Measurements from ENCODE around the gene C16orf54.
"Not testable (repeated sequence)": the region's sequence is repeated elsewhere in the genome, so short reads cannot be mapped to it uniquely, and the experiment has no call there.

C16orf54 gene, protein sequence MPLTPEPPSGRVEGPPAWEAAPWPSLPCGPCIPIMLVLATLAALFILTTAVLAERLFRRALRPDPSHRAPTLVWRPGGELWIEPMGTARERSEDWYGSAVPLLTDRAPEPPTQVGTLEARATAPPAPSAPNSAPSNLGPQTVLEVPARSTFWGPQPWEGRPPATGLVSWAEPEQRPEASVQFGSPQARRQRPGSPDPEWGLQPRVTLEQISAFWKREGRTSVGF

DNA sequence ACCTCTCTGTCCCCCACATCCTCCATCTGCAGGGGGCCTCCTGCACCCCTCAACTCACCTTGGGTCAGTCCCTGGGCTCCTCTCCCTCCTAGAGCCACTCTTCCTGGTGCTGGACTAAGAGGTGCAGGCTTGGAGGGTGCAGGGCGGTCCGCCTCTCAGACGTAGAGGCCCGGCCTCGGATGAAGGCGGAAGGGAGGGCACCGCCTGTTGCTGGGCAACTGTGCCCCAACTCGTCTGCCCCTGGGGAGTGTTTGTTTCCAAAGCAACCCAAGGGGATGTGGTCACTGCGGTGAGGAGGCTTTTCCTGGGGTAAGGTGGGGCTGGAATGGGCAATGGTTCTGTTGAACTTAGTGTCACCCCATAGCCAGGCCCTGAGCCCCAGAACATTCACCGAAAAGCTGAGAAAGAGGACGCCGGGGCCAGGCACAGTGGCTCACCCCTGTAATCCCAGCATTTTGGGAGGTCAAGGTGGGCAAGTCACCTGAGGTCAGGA is at the start of gene C16orf54:
Gene C16orf54 (minus strand): TSS at position 138 of the 493 bp plus-strand sequence. CDS start 1,039 bp downstream, outside the sequence.
- no peak for DNase-seq (ENCODE audit: low spot score)

DNA sequence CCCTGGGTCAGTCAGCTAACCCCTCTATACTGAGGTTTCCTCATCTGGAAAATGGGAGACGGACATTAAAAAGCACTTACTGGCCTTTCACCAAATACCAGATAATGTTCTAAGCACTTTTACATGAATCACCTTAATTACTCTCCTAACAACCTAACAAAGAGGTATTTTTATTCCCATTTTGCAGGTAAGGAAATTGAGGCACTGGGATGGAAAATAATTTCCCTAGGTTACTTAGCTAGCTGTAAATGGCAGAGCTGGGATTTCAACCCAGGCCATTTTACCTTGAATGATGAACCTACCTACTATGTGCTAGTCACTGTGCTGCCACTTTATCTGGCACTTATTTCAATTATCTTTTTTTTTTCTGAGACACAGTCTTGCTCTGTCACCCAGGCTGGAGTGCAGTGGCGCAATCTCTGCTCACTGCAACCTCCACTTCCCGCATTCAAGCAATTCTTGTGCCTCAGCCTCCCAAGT is 48.5 kb upstream of the C16orf54 start:
- DNase-seq (ENCODE audit: low spot score) = no peak

GRCh38 chr16:29793153-29793552 is 47.4 kb upstream of the C16orf54 start:
- DNase-seq (ENCODE audit: low spot score) = not testable (repeated sequence)

- peak; percentile 47 for DNase-seq (ENCODE audit: low spot score)
Measured at GRCh38 chr16:29791845-29792807, 46.3 kb upstream of the C16orf54 start.

GRCh38 chr16:29790949-29791844 is 45.4 kb upstream of the C16orf54 start:
- DNase-seq (ENCODE audit: low spot score) = peak; percentile 25

DNA sequence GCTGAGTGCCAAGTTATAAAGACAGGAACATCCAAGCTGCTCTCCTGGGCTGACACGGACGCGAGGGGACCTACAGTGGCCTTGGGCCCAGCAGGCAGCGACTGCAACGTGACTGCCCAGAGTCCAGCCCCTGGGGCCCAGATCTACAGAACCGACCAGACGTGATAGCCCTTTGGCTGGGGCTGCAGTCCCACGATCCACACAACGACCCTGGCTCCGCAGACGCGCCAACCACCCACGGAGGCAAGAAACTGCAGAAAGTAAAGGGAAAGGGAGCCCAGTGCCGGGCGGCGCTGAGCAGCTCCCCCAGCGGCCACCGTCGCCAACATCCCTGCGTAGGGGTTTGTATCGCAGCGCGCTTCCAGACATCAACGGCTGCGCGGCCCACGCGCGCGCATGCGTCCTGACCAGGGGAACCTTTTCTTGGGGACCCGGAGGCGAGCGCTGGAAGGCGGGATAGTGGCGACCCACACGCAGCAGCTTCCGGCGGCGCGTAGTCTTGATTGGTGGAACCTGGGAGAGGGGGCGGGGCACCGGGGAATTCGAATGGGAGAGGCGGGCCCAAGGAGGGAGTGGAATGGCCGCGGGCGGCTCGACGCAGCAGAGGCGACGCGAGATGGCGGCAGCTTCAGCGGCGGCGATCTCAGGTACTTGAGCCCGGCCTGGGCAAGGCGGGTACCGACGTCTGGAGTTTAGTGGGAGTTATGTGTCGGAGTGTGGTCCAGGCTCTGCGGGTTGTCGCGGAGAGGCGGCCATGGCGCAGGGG is 44.6 kb upstream of the C16orf54 start, which contains the start of gene KIF22:
Gene KIF22 (plus strand): TSS at position 569 of the 766 bp plus-strand sequence. CDS start 9 bp downstream, at position 578.
- DNase-seq (ENCODE audit: low spot score) = peak; percentile 99

- no peak for DNase-seq (ENCODE audit: low spot score)
Measured at GRCh38 chr16:29789775-29790182, 44.0 kb upstream of the C16orf54 start.

DNA sequence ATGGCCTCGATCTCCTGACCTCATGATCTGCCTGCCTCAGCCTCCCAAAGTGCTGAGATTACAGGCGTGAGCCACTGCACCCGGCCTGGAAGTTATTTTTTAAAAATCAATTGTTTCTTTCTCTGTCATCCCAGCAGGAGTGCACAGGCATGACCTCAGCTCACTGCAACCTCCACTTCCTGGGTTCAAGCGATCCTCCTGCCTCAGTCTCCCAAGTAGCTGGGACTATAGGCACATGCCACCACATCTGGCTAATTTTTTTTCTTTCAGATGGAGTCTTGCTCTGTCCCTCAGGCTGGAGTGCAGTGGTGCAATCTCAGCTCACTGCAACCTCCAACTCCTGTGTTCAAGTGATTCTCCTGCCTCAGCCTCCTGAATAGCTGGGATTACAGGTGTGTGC is 41.4 kb upstream of the C16orf54 start:
- DNase-seq (ENCODE audit: low spot score) = not testable (repeated sequence)

DNA sequence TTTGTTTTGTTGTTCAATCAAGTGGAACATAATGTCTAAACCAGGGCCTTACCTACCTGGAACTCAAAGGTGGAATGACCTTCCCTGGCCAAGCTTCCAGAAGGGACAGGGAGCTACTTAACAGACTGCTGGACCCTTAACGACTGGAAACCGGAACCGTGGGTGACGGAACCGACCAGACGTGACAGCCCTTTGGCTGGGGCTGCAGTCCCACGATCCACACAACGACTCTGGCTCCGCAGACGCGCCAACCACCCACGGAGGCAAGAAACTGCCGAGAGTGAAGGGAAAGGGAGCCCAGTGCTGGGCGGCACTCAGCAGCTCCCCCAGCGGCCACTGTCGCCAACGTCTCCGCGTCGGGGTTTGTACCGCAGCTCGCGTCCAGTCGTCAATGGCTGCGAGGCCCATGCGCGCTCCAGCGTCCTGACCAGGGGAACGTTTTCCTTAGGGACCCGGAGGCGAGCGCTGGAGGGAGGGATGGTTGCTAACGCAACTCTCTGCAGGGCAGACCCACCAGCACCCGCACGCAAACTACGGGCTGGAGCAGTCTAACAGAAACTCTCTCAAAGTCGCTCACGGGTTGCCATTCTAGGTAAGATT is 39.2 kb upstream of the C16orf54 start:
- peak; percentile 66 for DNase-seq (ENCODE audit: low spot score)

DNA sequence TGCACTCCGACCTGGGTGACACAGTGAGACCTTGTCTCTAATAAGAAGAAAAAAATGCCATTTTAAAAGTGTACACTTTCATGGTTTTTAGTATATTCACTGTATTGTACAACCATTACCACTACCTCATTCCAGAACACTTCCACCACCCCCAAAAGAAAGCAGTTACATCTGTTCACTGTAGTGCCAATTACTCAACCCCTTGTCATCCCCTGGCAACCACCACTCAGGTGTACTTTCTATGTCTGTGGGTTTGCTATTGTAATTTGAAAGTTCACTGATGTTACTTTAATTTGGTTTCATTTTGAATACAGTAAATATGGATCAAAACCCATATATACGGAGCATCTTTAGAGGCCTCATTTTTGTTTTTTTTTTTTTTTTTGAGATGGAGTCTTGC is 38.4 kb upstream of the C16orf54 start:
- DNase-seq (ENCODE audit: low spot score) = no peak

- DNase-seq (ENCODE audit: low spot score) = not testable (repeated sequence)
Measured at GRCh38 chr16:29783094-29783953, 37.5 kb upstream of the C16orf54 start.

DNA sequence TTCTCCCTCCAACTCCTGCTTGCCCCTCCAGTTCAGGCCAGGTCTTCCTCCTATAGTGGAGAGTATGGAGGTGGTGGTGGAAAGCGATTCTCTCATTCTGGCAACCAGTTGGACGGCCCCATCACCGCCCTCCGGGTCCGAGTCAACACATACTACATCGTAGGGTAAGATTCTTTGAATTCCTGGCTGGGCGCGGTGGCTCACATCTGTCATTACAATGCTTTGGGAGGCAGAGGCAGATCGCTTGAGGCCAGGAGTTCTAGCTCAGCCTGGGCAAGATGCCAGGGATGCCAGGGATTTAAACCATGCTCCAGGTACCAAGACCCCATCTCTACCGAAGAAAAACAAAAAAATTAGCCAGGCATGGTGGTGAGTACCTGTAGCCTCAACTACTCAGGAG is 33.7 kb upstream of the C16orf54 start:
- DNase-seq (ENCODE audit: low spot score) = no peak

DNA sequence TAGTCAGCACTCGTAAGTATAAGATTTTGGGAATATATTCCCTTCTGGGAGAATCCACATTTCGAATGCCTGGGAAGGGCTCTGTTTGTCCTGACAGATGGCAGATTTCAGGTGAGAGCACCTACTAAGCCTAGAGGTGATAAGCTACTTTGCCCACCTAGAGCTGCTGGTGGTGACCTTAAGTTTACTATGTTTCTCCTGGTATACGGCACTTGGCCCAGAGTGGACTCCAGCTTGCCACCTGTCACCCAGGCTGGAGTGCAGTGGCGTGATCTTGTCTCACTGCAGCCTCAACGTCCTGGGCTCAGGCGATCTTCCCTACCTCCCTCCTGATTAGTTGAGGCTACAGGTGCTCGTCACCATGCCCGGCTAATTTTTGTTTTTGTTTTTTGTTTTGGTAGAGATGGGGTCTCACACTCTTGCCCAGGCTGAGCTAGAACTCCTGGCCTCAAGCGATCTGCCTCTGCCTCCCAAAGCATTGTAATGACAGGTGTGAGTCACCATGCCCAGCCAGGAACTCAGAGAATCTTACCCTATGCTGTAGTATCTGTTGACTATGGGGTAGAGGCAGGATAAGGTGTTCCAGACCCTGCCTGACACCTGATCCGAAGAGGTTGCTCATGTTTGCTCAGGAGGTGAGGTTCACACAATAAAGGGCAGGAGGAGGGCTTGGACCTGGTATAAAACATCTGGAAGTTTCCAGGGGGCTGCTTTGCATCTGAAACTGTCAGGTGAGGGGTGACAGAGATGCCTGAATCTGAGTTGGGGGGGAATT is 32.0 kb upstream of the C16orf54 start, which contains the start of gene ZG16:
Gene ZG16 (plus strand): TSS at position 681 of the 775 bp plus-strand sequence. CDS start 1,011 bp downstream, outside the sequence.
- no peak for DNase-seq (ENCODE audit: low spot score)

- no peak for DNase-seq (ENCODE audit: low spot score)
Measured at GRCh38 chr16:29775742-29776408, 30.1 kb upstream of the C16orf54 start.

- DNase-seq (ENCODE audit: low spot score) = no peak
Measured at GRCh38 chr16:29774730-29775129, 28.9 kb upstream of the C16orf54 start.

DNA sequence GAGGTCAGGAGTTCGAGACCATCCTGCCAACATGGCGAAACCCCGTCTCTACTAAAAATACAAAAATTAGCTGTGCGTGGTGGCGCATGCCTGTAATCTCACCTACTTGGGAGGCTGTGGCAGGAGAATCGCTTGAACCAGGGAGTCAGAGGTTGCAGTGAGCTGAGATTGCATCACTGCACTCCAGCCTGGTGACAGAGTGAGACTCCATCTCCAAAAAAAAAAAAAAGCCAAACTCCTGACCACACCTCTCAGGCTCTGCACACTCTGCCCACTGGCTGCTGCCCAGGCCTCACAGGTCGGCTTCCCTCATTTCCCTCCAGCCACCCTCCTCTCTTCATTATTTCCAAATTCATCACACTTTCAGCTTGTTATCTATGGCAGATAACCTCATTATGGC is 26.5 kb upstream of the C16orf54 start:
- DNase-seq (ENCODE audit: low spot score) = not testable (repeated sequence)

DNA sequence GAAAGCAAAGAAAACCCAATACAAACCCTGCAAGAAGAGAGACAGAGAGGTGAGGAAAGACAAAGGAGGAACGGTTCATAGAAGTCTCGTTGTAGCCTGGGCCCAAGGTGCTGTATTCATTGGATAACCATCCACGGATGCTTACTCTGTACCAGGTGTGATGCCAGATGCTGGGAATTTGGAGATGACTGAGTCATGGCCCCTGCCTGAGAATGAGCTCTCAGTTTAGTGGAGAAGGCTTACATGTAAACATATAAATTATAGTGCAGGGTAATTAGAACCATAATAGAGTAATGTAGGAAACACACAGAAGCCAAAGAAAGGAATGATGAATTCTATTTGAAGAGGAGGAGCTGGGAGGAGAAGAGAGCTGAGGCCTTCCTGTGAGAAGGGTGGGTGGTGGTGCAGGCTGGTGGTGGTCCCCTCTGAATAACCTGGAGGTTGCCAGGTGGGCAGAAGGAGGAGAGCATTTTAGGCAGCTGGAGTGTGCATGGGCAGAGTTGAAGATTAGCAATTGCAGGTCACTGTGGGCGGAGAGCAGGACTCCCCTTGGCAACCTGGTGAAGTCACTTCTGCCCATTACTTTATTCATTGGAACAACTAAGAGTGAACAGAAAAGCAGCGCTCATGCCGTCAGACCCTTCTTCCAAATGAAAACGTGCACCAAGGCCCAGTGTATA is 24.6 kb upstream of the C16orf54 start:
- DNase-seq (ENCODE audit: low spot score) = no peak
